ENCODE data around the gene SERPINB13.

Gene SERPINB13

GRCh38 chr18:63562284-63562683 is 24.9 kb upstream of the SERPINB13 start:
- Histone ChIP-seq H3K4me1 (ENCODE audit: control insufficient read depth in 1 of 2, insufficient read depth in 1 of 2, low read depth in 1 of 2, low read length in 1 of 2) (no peaks in the 10 kb centered on the region), H3K9me3 (no peaks in the 10 kb centered on the region), H3K4me3 (ENCODE audit: low read depth in 1 of 2, low read length in 1 of 2) (no peak overlapping the region), H3K36me3 (no peaks in the 10 kb centered on the region), H3K27me3 (no peaks in the 10 kb centered on the region), H3K27ac (no peak overlapping the region)
- TF ChIP-seq CTCF (IDR thresholded peaks at IDR 0.05) = no peak

DNA sequence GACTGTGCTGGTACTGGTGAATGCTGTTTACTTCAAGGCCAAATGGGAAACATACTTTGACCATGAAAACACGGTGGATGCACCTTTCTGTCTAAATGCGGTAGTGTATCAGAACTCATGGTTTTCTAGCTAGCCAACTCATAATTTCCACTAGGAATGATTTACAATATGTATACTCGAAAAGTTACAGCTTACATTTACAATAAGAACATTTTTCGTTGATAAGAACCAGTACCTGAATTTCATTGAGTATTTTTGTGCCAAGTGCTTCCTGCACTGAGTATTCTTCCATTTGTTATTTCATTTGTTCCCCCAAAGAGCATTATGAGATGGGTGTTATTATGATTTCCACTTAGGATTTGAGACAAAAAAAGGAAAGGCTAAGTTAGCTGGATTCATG is 23.1 kb upstream of the SERPINB13 start:
- Histone ChIP-seq H3K36me3 (no peaks in the 10 kb centered on the region), H3K9me3 (no peaks in the 10 kb centered on the region), H3K4me3 (ENCODE audit: low read depth in 1 of 2, low read length in 1 of 2) (no peak overlapping the region), H3K4me1 (ENCODE audit: control insufficient read depth in 1 of 2, insufficient read depth in 1 of 2, low read depth in 1 of 2, low read length in 1 of 2) (no peaks in the 10 kb centered on the region), H3K27me3 (no peaks in the 10 kb centered on the region), H3K27ac (no peak overlapping the region)
- TF ChIP-seq CTCF (IDR thresholded peaks at IDR 0.05) = no peak

GRCh38 chr18:63564561-63564960 is 22.6 kb upstream of the SERPINB13 start:
- Histone ChIP-seq H3K27ac (no peak overlapping the region), H3K36me3 (no peaks in the 10 kb centered on the region), H3K4me3 (ENCODE audit: low read depth in 1 of 2, low read length in 1 of 2) (no peak overlapping the region), H3K4me1 (ENCODE audit: control insufficient read depth in 1 of 2, insufficient read depth in 1 of 2, low read depth in 1 of 2, low read length in 1 of 2) (no peaks in the 10 kb centered on the region), H3K27me3 (no peaks in the 10 kb centered on the region), H3K9me3 (no peaks in the 10 kb centered on the region)
- no peak for TF ChIP-seq CTCF (IDR thresholded peaks at IDR 0.05)

GRCh38 chr18:63567276-63567675 is 19.9 kb upstream of the SERPINB13 start:
- TF ChIP-seq CTCF (IDR thresholded peaks at IDR 0.05) = no peak
- H3K27ac ChIP-seq = no peak overlapping the region
- H3K27me3 ChIP-seq = no peaks in the 10 kb centered on the region
- H3K4me1 ChIP-seq (ENCODE audit: control insufficient read depth in 1 of 2, insufficient read depth in 1 of 2, low read depth in 1 of 2, low read length in 1 of 2) = no peaks in the 10 kb centered on the region
- H3K4me3 ChIP-seq (ENCODE audit: low read depth in 1 of 2, low read length in 1 of 2) = no peak overlapping the region
- no peaks in the 10 kb centered on the region for H3K36me3 ChIP-seq
- no peaks in the 10 kb centered on the region for H3K9me3 ChIP-seq

GRCh38 chr18:63567825-63568224 is 19.3 kb upstream of the SERPINB13 start:
- Histone ChIP-seq H3K9me3 (no peaks in the 10 kb centered on the region), H3K4me3 (ENCODE audit: low read depth in 1 of 2, low read length in 1 of 2) (no peak overlapping the region), H3K36me3 (no peaks in the 10 kb centered on the region), H3K4me1 (ENCODE audit: control insufficient read depth in 1 of 2, insufficient read depth in 1 of 2, low read depth in 1 of 2, low read length in 1 of 2) (no peaks in the 10 kb centered on the region), H3K27me3 (no peaks in the 10 kb centered on the region), H3K27ac (no peak overlapping the region)
- no peak for TF ChIP-seq CTCF (IDR thresholded peaks at IDR 0.05)

GRCh38 chr18:63570721-63571120 is 16.4 kb upstream of the SERPINB13 start:
- TF ChIP-seq CTCF (IDR thresholded peaks at IDR 0.05) = no peak
- no peak overlapping the region for H3K27ac ChIP-seq
- no peak overlapping the region for H3K4me3 ChIP-seq (ENCODE audit: low read depth in 1 of 2, low read length in 1 of 2)
- H3K36me3 ChIP-seq = no peaks in the 10 kb centered on the region
- H3K4me1 ChIP-seq (ENCODE audit: control insufficient read depth in 1 of 2, insufficient read depth in 1 of 2, low read depth in 1 of 2, low read length in 1 of 2) = peaks cover 5 to 11% of the 10 kb centered on the region in 2 experiments
- no peaks in the 10 kb centered on the region for H3K9me3 ChIP-seq
- no peaks in the 10 kb centered on the region for H3K27me3 ChIP-seq
